Skeletal muscle cell (primary cell): Measurements from ENCODE around the gene RPS6KC1.
"Not testable (repeated sequence)": the region's sequence is repeated elsewhere in the genome, so short reads cannot be mapped to it uniquely, and the experiment has no call there.

Experiments
- DNase-seq: peaks from one replicate; pipeline ENCODE4 v3.0.0-alpha.2; 2010; ENCODE audit warnings: low read depth
- H3K4me3 ChIP-seq: 2 replicates; pipeline ENCODE4 v1.5.1; 2011; ENCODE audit warnings: low read depth, mild to moderate bottlenecking, control low read depth, low read length, moderate library complexity

Gene RPS6KC1

DNA sequence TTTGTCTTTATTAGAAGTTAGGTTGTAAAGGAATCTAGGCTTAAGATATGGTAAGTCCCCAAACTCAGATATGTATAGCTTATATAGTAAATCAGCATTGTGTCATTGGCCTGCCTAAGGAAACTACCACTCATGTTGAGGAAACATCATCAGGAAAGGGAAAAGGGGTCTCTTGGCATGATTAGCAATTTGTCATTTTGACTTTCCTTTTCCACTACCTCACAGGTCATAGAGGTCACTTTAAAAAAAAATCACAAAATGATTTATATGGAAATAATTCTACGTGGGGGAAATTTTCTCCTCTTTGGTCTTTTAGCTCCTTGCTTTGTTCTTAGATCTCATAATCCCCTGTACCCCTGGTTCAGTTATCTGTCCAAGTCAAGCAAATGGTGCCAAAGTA, 213.5 kb downstream of the RPS6KC1 start:
- DNase-seq = no peak
- no peak overlapping the region for H3K4me3 ChIP-seq

DNA sequence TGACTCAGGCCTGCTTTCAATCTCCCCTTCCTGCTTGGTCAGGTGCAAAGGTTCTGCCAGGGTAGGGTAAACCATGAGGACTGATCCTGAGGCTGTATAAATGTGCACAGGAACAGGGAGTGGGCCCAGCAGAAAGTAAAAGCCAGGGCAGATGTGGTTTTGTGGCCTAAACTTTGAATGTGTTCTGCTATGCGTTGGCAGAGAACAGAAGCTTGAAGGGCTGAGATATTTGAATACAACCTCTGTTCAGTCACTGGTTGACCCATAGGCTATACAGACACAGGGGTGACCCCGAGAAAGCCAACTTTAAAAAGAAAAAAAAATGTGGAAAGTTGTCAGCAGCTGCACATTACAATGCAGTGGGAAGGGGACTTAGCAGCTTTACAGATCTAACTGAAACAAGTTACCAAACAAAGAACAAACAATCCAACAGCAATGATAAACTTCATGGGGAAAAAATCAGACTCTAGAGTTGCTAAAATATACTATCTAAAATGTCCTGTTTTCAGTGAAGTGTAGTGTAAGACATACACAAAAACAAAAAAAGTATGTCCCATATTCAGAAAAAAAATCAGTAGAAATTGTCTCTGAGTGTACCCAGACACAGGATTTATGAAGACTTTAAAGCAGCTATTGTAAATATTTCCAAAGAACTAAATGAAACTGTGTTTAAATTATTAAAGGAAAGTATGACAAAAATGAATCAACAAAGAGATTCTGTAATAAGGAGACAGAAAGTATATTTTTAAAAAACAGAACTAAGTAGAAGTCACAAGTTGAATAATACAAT, 216.1 kb downstream of the RPS6KC1 start:
- H3K4me3 ChIP-seq = no peak overlapping the region
- no peak for DNase-seq

DNA sequence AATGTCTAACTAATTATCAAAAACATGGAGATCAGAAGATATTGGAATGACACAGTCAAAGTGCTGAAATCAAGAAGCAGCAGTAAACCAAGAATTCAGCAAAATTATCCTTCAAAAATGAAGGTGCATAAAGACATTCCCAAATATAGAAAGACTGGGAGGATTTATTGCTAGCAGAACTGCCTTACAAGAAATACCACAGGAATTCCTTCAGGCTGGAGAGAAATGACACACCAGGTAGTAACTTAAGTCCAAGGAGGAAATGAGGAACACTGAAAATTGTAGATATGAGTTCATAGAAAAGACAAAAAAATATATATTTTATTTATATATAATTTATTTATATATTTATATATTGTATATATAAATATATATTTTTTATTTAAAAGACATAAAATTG, 217.2 kb downstream of the RPS6KC1 start:
- DNase-seq = no peak
- H3K4me3 ChIP-seq = no peak overlapping the region

DNA sequence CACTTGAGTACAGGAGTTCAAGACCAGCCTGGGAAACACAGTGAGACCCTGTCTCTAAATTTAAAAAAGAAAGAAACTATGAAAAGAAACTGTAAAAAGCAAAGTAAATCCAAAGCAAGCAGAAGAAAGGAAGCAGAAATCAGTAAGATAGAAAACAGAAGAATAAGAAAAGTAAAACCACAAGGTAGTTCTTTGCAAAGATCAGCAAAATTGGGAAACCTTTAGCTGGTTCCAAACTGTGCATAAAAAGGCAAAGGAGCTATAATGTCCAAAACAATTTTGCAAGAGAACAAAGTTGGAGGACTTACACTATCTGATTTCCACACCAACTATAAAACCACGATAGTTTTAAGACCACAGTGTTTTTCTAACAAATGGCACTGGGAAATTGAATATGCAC, 218.8 kb downstream of the RPS6KC1 start:
- no peak overlapping the region for H3K4me3 ChIP-seq
- DNase-seq = no peak

DNA sequence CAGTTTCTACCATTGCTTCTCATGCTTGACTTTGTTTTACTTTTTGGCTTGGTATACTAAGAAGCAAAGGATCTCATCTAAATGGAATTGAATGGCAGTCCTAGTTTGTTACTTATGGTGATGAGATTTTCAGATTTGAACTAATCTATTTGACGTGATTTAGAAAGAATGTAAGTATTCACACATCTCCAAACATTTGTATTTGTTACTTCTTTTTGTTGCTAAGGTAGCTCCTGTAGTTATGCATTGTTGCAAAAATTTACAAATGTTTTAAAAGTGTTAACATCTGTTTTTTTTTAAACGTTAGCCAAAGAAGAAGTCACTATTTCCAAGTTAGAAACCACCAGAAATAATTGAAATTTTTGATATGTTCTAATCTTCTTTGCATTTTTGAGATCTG, 222.5 kb downstream of the RPS6KC1 start:
- no peak for DNase-seq

DNA sequence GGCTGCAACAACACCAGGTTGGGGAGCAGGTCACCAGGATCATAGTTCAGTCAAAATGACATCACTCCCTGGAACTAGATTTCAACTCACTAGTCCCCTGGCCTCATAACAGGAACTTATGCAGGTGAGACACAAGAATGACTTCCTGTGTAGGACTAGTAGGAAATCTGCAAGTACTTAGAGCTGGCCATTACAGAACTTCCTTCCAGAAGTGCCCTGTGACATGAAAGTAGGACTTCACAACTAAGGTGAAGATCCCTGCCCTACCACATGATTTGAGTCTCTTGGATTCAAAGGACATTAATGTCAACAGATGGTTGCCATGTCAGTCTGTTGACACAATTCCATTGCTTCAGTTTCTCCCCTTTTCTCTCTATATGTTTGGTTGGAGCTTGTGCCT, 223.1 kb downstream of the RPS6KC1 start:
- no peak for DNase-seq
- H3K4me3 ChIP-seq = no peak overlapping the region

More for the DNA sequence above, 222.5 kb downstream of the RPS6KC1 start:
- no peak overlapping the region for H3K4me3 ChIP-seq

DNA sequence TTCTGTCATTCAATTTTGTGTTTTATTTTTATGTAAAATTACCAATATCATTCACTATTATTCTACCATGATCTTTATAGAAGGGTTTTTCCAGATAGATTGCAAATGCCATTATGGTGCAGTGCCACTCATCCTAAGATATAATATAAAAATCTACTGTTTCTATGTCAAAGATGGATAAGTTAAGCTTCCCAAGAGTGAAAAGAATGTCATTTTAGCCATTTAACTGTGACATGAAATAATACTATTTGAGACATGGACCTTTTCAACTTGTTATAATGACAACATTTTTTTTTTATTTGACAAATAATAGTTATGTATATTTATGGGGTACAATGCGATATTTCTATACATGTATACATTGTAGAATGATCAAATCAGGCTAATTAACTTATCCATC, 224.3 kb downstream of the RPS6KC1 start:
- no peak for DNase-seq

DNA sequence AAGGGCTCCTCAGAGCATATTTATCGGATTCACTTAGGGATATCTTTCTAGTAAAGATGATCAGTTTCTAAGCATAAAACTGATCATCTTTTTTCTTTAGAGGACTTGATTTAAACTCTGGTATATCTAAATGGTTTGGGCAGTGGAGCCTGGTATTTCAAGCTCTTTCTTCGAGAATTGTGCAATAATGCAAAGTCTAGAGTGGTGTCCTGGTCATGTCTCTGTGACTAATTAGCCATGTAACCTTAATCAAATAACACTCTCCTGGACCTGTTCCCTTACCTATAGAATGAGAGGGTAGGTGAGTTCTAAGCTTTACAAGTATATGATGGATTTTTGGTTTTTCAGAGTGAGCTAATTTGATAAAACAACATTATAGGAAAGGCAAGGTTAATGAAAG, 225.2 kb downstream of the RPS6KC1 start:
- no peak for DNase-seq
- H3K4me3 ChIP-seq = no peak overlapping the region

More for the DNA sequence above, 224.3 kb downstream of the RPS6KC1 start:
- H3K4me3 ChIP-seq = no peak overlapping the region

DNA sequence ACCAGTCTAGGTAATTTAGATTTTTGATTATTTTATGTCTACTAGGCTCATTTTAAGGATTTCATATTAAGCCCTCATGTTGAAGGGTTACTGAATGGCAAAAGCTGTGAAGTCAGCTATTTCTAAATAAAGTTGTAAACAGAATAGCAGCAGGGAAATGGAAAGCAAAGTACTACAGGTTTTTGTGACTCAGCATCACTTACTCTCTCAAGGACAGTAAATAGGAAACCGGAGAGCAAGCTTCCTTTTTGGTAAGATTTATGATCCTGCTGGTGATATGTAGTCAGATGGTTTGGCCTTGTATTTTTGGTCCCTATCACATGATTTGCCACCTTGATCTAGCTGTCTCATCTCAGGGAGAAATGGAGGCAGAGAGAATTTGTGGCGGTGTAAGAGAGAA, 226.0 kb downstream of the RPS6KC1 start:
- no peak for DNase-seq
- H3K4me3 ChIP-seq = no peak overlapping the region

DNA sequence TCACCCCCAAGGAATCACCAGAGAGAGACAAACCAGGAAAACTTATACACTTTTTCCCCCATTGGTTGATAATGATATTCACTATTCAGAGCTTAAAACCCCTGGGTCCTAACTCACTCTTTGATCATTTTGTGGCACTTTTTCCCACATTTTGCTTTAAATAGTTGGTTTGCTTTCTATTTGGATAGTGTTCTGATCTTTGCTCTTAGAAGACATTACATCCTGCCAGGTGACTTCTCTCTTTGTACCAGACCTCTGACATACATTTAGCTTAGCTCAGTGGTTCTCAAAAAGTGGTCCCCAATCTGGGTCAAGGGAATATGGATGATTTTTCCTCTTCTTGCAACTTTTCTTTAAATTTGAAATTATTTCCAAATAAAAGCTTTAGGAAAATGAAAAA, 228.4 kb downstream of the RPS6KC1 start:
- H3K4me3 ChIP-seq = no peak overlapping the region
- DNase-seq = no peak

DNA sequence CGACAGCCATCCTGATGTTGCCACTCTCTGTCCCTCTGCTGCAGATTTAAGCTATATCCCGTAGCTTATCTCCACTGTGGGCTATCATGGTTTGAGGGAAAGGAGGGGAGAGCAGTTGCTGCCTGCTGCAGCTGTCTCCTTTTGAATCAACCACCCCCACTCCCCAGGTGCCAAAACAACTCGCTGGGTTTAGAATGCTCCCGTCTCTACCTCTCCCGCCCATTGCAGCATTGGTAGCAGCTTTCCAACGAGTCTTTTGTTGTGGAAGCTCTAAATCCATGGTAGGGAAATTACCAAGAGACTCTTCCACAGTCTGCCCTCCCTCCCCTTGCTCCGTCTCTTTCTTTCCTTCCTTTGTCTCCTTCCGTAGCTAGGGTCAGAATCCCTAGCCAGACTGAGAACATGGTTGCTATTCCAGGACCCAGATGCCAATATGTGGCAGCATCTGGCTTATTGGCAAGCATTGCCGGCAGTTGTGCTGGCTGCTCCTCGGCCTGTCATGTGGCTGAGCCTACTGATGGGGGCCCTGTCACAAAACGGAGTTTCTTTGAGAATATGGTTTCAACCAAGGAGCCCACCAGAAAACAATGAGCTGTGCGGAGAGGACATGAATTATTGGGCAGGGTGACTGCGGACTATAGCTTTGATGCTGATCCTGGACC, 230.7 kb downstream of the RPS6KC1 start:
- H3K4me3 ChIP-seq = no peak overlapping the region
- no peak for DNase-seq

DNA sequence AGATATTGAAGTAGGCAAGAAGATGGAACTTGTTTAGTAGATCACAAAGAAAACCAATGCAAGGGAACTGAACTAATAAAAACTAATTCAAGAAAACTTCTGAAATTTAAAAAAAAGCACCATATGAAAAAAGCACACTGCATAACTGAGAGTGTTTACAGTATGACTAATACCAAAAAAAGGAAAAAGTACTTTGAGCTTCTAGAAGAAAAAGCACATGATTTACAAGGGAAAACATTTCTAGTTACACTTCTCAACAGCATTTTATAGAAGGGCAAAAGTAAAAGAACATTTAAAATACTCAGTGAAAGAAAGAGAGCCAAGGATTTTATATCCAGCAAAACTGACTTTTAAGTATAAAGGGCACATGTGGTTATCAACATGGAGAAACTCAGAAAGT, 233.6 kb downstream of the RPS6KC1 start:
- H3K4me3 ChIP-seq = no peak overlapping the region
- peak; percentile 25 for DNase-seq

DNA sequence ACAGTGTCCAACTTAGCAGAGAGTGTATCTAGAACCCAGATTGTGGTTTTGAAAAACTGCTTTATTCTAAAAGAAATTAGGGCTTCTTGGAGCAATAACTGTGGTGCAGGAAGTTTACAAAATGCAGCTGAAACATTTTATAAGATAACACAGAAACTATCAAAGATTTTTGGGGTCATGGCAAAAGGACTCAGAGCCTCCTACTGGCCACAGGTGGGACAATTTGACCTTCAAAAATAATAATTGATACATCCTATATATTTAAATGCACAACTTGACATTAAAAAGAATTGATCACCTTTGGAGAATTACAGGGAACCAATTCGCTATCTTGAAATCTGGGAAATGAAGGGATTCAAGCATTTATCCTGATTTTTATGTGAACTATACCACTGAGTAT, 235.2 kb downstream of the RPS6KC1 start:
- no peak overlapping the region for H3K4me3 ChIP-seq
- no peak for DNase-seq

DNA sequence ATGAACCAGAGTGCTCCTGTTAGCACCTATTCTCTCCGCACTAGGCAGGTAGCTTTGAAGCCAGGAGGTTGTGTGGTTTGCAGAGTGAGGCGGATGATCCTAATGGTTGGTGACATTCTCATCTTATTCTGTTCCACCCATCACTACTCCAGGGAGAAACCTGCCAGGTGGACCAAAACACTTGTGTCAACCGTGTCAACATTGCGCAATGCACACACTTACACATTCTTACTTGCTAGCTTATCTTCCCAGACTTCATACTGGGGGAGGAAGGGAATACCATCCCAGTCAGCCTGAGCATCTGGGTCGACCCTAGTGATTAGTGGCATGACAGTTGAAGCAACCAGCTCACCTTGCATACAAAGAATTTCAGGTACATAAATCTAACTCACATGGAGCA, 236.9 kb downstream of the RPS6KC1 start:
- H3K4me3 ChIP-seq = no peak overlapping the region
- DNase-seq = no peak

DNA sequence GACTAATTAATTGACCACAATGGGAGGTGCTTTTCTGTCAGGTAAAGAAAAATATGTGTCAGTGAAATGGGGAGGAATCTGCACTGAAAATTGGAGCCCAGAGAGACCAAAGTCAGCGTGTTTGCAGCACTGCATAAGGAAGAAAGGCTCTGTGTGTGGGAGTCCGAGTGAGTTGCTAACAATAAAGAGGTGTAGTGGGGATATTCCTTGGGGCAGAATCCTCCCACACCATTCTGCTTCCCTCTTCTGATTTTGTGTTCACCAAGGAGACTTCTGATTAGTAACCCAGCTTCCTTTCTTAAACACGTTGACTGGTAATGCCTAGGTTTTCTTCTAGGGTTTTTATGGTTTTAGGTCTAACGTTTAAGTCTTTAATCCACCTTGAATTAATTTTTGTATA, 240.5 kb downstream of the RPS6KC1 start:
- no peak overlapping the region for H3K4me3 ChIP-seq
- no peak for DNase-seq

DNA sequence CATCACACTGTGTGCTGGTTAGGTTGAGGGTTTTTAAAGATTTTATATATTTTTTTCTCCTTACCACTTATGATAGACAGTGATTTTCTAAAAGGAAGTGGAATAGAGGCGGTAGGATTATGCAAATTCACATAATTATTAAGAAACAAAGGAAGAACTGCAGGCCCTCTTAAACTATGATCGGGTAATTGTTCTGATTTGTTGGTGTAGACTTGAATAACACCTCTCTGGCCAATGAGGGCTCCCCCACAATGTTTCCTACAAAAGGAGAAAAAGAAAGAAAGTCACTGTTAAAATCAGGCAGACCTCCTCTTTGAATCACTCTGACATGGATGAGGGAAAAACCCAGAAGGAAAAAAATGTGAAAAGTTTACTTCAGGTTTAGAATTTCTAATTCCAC, 241.6 kb downstream of the RPS6KC1 start:
- DNase-seq = no peak
- no peak overlapping the region for H3K4me3 ChIP-seq

DNA sequence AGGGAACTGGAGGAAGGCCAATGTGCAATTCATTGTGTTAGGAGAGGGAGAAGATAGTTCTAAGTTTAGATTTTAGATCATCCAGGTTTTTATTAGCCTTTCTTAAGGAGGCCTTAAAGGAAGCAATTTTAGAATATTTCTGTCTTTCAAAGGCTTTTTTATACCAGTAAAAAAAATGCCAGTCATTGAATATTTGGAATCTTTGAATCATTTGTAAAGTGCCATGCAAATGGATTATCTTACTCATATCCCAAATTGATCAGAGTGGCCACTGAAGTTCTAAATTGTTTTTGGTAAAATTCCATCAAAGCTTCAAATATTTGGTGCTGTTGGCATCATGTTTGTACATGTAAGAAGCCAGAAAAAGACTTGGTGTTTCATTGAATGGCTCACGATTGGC, 244.8 kb downstream of the RPS6KC1 start:
- H3K4me3 ChIP-seq = no peak overlapping the region

DNA sequence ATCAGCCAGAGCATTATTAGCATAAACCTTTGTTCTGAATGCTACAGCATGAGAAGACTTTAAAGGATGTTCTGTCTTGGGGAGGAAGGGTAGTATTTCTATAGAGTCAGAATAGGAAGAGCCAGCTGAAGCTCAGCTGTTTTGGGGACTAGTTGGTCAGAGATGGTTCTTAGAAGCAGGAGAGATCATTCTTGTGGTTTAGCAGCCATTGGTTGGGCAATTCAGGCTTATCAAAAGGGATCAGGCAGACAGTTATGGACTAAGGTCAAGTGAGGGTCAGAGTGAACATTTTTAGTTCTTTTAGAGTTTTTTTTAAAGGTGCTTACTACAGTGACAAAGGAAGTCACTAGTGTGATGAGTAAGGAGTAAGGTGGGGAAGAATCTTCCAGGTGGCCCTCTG, 245.5 kb downstream of the RPS6KC1 start:
- no peak overlapping the region for H3K4me3 ChIP-seq
- DNase-seq = no peak

More for the DNA sequence above, 244.8 kb downstream of the RPS6KC1 start:
- DNase-seq = no peak

DNA sequence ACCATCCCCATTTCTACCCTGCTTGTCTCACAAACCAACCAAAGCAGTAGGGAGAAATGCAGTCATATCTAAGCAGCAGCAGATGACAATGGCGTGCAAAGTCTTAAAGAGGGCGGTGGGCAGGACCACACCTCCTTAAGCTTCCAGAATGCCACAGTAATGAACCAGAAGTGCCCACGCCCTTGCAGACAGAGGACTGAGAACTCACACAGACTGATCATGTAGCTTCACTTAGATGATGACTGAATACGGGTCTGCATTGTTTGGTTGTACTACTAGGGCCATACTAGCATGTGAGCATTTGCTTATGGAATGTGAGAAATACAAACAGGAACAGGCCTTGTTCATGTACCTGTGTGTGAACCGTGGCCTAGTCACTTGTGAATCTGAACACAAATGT, 246.0 kb downstream of the RPS6KC1 start:
- DNase-seq = no peak
- no peak overlapping the region for H3K4me3 ChIP-seq

DNA sequence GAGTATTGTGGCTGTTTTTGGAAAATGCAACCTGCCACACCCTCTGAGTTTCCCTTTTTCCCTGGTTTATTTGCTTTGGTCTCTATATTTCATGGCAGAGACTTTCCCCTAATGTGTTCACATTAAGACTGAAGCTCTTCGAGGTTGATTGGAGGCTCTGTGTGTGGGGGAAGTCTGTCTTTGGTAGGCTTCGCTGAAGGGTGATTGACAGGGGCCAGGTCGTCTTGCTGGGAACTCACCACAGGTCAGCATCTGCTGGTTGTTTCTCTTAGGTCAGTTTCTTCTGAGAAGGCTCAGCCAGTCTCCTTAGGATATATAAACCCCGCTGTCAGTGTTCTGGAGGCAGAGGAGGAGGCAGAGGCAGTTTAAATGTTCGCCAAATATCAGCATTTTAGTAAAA, 249.4 kb downstream of the RPS6KC1 start:
- DNase-seq = no peak

DNA sequence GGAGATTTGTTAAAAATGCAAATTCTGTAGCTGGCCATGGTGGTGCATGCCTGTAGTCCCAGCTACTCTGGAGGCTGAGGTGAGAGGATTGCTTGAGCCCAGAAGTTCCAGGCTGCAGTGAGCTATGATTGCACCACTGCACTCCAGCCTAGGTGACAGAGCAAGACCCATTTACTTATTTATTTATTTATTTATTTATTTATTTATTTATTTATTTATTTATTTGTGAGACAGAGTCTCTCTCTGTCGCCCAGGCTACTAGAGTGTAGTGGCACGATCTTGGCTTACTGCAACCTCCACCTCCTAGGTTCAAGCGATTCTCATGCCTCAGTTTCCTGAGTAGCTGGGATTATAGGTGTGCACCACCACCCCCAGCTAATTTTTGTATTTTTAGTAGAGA, 250.5 kb downstream of the RPS6KC1 start:
- not testable (repeated sequence) for H3K4me3 ChIP-seq, DNase-seq

More for the DNA sequence above, 249.4 kb downstream of the RPS6KC1 start:
- no peak overlapping the region for H3K4me3 ChIP-seq
